Upper lobe of left lung (tissue), 6 donors: Measurements from ENCODE around the gene SETD2. TPM values are rescaled to one million over a fixed set of nuclear protein-coding genes. Genes with fewer than 3 reads are reported as not detected.
A peak's percentile ranks its signal among the peaks of the same experiment; 100 is the strongest.

Experiments used
- ATAC-seq, 2 donors: fragments of 200-7000 bp; cut with Tn5 transposase; one replicate each; pipeline ENCODE4 v1.9.1; 2022; ENCODE audit warnings: mild to moderate bottlenecking in 2 of 2, moderate library complexity in 2 of 2; ENCODE audit not compliant: low FRiP score in 2 of 2
- DNase-seq, 2 donors: peaks; one replicate each; pipeline ENCODE4 v3.0.0-alpha.2; 2019 to 2020
- H3K27ac ChIP-seq, 4 donors: fragments of 200-600 bp; sonication (generic); one replicate each; pipeline ENCODE4 v1.5.1; 2016 to 2019
- H3K27me3 ChIP-seq, 4 donors: fragments of 200-600 bp; sonication (generic); one replicate each; pipeline ENCODE4 v1.5.1; 2017 to 2019
- H3K36me3 ChIP-seq, 4 donors: fragments of 200-600 bp; sonication (generic); one replicate each; pipeline ENCODE4 v1.5.1; 2016 to 2019
- H3K4me1 ChIP-seq, 4 donors: fragments of 200-600 bp; sonication (generic); one replicate each; pipeline ENCODE4 v1.5.1; 2018 to 2019
- H3K4me3 ChIP-seq, 4 donors: fragments of 200-600 bp; sonication (generic); one replicate each; pipeline ENCODE4 v1.5.1; 2017 to 2019; ENCODE audit warnings: mild to moderate bottlenecking in 2 of 4, moderate library complexity in 1 of 4
- H3K9me3 ChIP-seq, 4 donors: fragments of 200-600 bp; sonication (generic); one replicate each; pipeline ENCODE4 v1.5.1; 2018 to 2019
- CTCF ChIP-seq, 6 experiments: fragments of 450-650 bp in 4 of 6; fragments of 200-600 bp in 2 of 6; sonication (generic) in 2 of 6; IDR thresholded peaks; one replicate each; pipeline ENCODE4 v1.5.1; 2016 to 2019; ENCODE audit warnings: antibody characterized with exemption in 6 of 6
- EP300 ChIP-seq, 4 donors: sonication (generic); formaldehyde crosslinking; IDR thresholded peaks; one replicate each; pipeline ENCODE4 v1.5.1; 2017; ENCODE audit warnings: antibody characterized with exemption in 4 of 4, control low read depth in 2 of 4
- POLR2A ChIP-seq, 4 donors: fragments of 450-650 bp; IDR thresholded peaks; one replicate each; pipeline ENCODE4 v1.5.1; 2016 to 2017; ENCODE audit warnings: antibody characterized with exemption in 4 of 4, mild to moderate bottlenecking in 2 of 4
- POLR2AphosphoS5 ChIP-seq, 2 donors: sonication (generic); formaldehyde crosslinking; IDR thresholded peaks; one replicate each; pipeline ENCODE4 v1.5.1; 2017; ENCODE audit warnings: antibody characterized with exemption in 2 of 2
- WGBS, 2 donors: methylation state at CpG; one replicate each; pipeline ENCODE4 v1.1.5; 2017 to 2018; 5-methylcytosine and 5-hydroxymethylcytosine counted together
- total RNA-seq, 6 donors: library from RNA; depleted of rRNA in 4 of 6; stranded (reverse); fragments of >200 nt in 4 of 6; gene quantifications; one replicate each; pipeline versions ENCODE4 v1.1.0 to v1.2.1, GENCODE V29; 2016 to 2021
- donor health status: DM: no; HTN: no; CAD: no; lungs with moderate emphysema.
- donor health status: DM: no; HTN: yes; CAD: no; lungs with severe emphysema.

The SETD2 gene
- total RNA-seq, 6 donors from 2014 or later, result 33.8 to 111 (median 53.5) TPM

GRCh38 chr3:46985588-46985987 is 178.3 kb downstream of the SETD2 start:
- ATAC-seq (no peak), DNase-seq (no peak)
- Histone ChIP-seq H3K27ac (peak overlapping the region in 3 of 4 donors; percentile 86 to 89 (median 88)), H3K27me3 (no peaks in the 10 kb centered on the region), H3K4me1 (peaks cover 66 to 81% (median 72%) of the 10 kb centered on the region in 4 donors), H3K4me3 (no peak overlapping the region), H3K9me3 (no peaks in the 10 kb centered on the region), H3K36me3 (peaks cover 0 to 19% (median 5%) of the 10 kb centered on the region in 4 donors)
- WGBS, 2 donors, result 93% methylated on average over 5 of the region's 5 CpGs; no CpG with 5 or more reads in 1 of the 2 donors
- TF ChIP-seq EP300 (IDR thresholded peaks at IDR 0.05) (no peak), CTCF (IDR thresholded peaks at IDR 0.05) (no peak), POLR2AphosphoS5 (IDR thresholded peaks at IDR 0.05) (no peak), POLR2A (IDR thresholded peaks at IDR 0.05) (no peak)

- Histone ChIP-seq H3K27me3 (no peaks in the 10 kb centered on the region), H3K4me1 (peaks cover 71 to 80% (median 73%) of the 10 kb centered on the region in 4 donors), H3K9me3 (no peaks in the 10 kb centered on the region), H3K36me3 (peaks cover 0 to 12% (median 5%) of the 10 kb centered on the region in 4 donors), H3K4me3 (no peak overlapping the region), H3K27ac (peak overlapping the region in 2 of 4 donors; percentile 88 to 89)
- ATAC-seq (no peak), DNase-seq (no peak)
- 86 to 88% methylated on average over 10 to 11 of the region's 11 CpGs for WGBS, 2 donors
- TF ChIP-seq EP300 (IDR thresholded peaks at IDR 0.05), result no peak
- TF ChIP-seq CTCF (IDR thresholded peaks at IDR 0.05), result no peak
- no peak for TF ChIP-seq POLR2AphosphoS5 (IDR thresholded peaks at IDR 0.05)
- no peak for TF ChIP-seq POLR2A (IDR thresholded peaks at IDR 0.05)
Observed at GRCh38 chr3:46984591-46985459, 179.1 kb downstream of the SETD2 start.

- ATAC-seq (no peak), DNase-seq (no peak)
- 86 to 94% methylated on average over 2 of the region's 2 CpGs for WGBS, 2 donors
- peak overlapping the region; percentile 69 to 97 (median 86) for H3K27ac ChIP-seq
- H3K9me3 ChIP-seq, result no peaks in the 10 kb centered on the region
- TF ChIP-seq CTCF (IDR thresholded peaks at IDR 0.05) (no peak), POLR2AphosphoS5 (IDR thresholded peaks at IDR 0.05) (no peak), POLR2A (IDR thresholded peaks at IDR 0.05) (no peak), EP300 (IDR thresholded peaks at IDR 0.05) (no peak)
- H3K4me1 ChIP-seq, result peaks cover 65 to 74% (median 67%) of the 10 kb centered on the region in 4 donors
- H3K36me3 ChIP-seq, result no peaks in the 10 kb centered on the region
- peak overlapping the region in 1 of 4 donors; percentile 85 for H3K4me3 ChIP-seq
- no peaks in the 10 kb centered on the region for H3K27me3 ChIP-seq
Observed at GRCh38 chr3:46982546-46982945, 181.4 kb downstream of the SETD2 start.

GRCh38 chr3:46981932-46982471 is 181.9 kb downstream of the SETD2 start:
- WGBS, 2 donors, result 5 to 11% methylated on average over 3 to 4 of the region's 5 CpGs
- Histone ChIP-seq H3K4me3 (peak overlapping the region in 2 of 4 donors; percentile 18 to 85), H3K27me3 (no peaks in the 10 kb centered on the region), H3K36me3 (no peaks in the 10 kb centered on the region), H3K9me3 (no peaks in the 10 kb centered on the region), H3K4me1 (peaks cover 65 to 74% (median 67%) of the 10 kb centered on the region in 4 donors), H3K27ac (peak overlapping the region; percentile 69 to 97 (median 86))
- DNase-seq (peak in 1 of 2 donors; percentile 75), ATAC-seq (no peak)
- TF ChIP-seq POLR2A (IDR thresholded peaks at IDR 0.05) (peak in 1 of 4 donors; percentile 12), EP300 (IDR thresholded peaks at IDR 0.05) (no peak), CTCF (IDR thresholded peaks at IDR 0.05) (no peak), POLR2AphosphoS5 (IDR thresholded peaks at IDR 0.05) (no peak)
